ENCODE measurements around the gene ASCC2.

DNA sequence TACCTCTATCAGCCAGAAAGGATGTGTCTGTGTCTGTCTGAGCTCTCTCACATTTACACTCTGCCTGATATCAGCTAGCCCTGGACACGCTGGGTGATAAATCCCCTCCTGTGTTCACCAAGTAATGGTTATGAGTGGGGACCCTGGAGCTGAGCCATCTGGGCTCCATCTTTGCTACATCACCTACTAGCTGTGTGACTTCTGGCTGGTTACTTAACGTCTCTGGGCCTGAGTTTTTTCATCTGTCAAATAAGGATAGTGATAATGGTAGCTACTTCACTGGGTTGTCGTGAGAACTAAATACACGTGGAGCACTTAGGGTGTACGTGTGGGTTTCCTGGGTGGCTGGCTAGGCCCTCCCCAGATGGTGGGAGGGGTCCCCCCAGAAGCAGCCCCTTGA is 48.0 kb downstream of the ASCC2 start:
- TF ChIP-seq CTCF (IDR thresholded peaks at IDR 0.05): no peak
- TF ChIP-seq POLR2A (IDR thresholded peaks at IDR 0.05): no peak

Data from ovary (tissue), 3 donors.